GM12891 (cell line): Measurements from ENCODE around the gene CIB4.

Experiments used
- DNase-seq: peaks from one replicate; pipeline ENCODE4 v3.0.0; 2011; ENCODE audit warnings: low spot score; ENCODE audit not compliant: insufficient read length
- FAIRE-seq: peaks from 2 replicates; lab custom pipeline; 2011; peaks lifted over from hg19 to GRCh38; lab: Jason Lieb, UNC
- POU2F2 ChIP-seq: IDR thresholded peaks from 2 replicates; pipeline ENCODE4 v1.6.1; 2011; ENCODE audit warnings: low read depth, mild to moderate bottlenecking, control low read depth, low read length, moderate library complexity

The CIB4 gene

DNA sequence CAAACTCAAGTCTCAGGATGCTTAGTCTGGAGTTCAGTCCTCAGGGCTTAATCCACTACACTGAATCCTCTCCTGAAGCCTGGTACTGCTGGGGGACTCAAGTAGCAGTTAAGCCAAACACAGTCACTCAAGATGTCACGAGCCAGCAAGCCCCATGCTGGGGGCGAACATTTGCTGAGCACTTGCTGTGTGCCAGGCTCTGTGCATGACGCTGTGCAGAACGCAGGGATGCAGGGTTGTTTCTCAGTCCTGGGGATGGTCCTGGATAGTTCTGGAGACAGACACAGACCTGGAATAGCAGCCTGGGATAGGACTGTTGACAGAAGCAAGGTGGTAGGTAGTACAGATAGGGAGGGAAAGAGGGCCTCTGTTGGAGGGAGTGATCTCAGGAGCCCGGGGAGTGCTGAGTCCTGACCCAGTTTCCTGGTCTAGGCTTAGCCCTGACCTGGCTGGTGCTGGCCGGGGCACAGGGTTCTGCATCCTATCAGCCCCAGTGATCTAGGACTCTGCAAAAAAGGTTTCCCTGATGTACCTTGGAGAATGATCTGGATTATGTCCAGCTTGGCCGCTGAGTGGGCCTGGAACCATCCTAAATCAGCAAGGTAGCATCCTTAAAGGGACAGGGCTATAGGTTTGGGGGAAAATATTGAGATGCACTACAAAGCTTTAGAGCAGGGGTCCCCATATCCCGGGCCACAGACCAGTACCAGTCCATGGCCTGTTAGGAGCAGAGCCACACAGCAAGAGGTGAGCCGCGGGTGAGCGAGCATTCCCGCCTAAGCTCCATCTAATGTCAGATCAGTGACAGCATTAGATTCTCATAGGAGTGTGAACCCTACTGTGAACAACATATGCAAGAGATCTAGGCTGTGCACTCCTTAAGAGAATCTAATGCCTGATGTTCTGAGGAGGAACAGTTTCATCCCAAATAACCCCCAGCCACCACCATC lies 108.6 kb downstream of the CIB4 start:
- no peak for DNase-seq

More for the DNA sequence above, 108.6 kb downstream of the CIB4 start:
- no peak for TF ChIP-seq POU2F2
- FAIRE-seq, result no peak
